Measurements from ENCODE around the gene ZNF844.

Gene ZNF844

GRCh38 chr19:12064590-12065538 is at the start of gene ZNF844:
TSS of gene ZNF844 (plus strand) at chr19:12064731. CDS start at chr19:12064874, 143 bp downstream.
- DNase-seq (ENCODE audit: low spot score): peak; percentile 96
- no peak for TF ChIP-seq CTCF (IDR thresholded peaks at IDR 0.05; ENCODE audit: extremely low read depth, insufficient read depth, missing control alignments)
- in situ Hi-C loops (cut with MboI; ENCODE audit: low pct_unique_long_range_greater_than_20kb, low sequenced_read_pairs, unreplicated experiment): no loop called here

DNA sequence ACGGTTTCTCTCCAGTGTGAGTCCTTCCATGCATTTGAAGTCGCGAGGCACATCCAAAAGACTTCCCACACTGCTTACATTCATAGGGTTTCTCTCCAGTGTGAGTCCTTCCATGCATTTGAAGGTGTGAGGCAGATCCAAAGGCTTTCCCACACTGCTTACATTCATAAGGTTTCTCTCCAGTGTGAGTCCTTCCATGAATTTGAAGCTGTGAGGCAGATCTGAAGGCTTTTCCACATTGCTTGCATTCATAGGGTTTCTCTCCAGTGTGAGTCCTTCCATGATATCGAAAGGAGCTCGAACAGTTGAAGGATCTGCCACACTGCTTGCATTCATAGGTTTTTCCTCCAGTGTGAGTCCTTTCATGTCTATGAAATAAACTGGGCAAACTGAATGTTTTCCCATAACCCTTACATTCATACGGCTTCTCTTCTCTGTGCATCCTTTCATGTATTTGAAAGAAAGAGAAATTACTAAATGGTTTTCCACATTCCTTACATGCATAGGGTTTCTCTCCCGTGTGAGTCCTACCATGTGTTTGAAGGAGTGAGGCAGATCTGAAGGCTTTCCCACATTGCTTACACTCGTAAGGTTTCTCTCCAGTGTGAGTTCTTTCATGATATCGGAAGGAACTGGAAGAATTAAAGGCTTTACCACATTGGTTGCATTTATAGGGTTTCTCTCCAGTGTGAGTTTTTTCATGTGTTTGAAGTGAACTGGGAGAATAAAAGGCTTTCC is 49.3 kb upstream of the ZNF844 start:
- TF ChIP-seq CTCF (IDR thresholded peaks at IDR 0.05; ENCODE audit: extremely low read depth, insufficient read depth, missing control alignments): no peak
- in situ Hi-C loops (cut with MboI; ENCODE audit: low pct_unique_long_range_greater_than_20kb, low sequenced_read_pairs, unreplicated experiment): no loop called here
- no peak for DNase-seq (ENCODE audit: low spot score)

DNA sequence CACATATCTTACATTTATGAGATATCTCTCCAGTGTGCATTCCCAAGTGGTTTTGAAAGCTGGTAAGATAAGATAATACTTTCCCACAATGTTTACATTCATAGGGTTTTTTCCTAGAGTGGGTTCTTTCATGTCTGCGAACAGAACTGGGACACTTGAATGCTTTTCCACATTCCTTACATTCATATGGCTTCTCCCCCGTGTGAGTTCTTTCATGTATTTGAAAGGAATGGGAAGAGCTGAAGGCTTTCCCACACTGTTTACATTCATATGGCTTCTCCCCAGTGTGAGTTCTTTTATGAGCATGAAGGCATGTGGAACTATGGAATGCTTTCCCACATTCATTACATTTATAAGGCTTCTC is 48.8 kb upstream of the ZNF844 start:
- TF ChIP-seq CTCF (IDR thresholded peaks at IDR 0.05; ENCODE audit: extremely low read depth, insufficient read depth, missing control alignments): no peak
- no peak for DNase-seq (ENCODE audit: low spot score)
- in situ Hi-C loops (cut with MboI; ENCODE audit: low pct_unique_long_range_greater_than_20kb, low sequenced_read_pairs, unreplicated experiment): no loop called here

DNA sequence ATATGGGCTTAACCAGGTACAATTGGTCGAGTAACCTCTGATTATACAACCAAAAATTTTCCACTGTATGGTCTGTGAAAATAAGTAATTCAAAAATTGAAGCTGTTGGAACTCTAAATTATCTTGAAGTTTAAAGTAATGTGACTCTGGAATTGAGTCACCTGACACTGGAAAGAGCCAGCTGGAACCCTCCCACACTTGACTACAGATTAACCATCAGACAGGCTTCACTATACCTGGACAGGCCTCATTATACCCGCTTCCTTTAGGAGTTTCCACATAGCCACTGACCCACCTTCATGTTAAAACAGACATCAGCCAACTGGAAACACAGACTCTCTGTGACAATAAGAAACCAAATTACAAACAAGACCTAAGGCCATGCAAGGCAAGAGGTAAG is 30.3 kb upstream of the ZNF844 start:
- in situ Hi-C loops (cut with MboI; ENCODE audit: low pct_unique_long_range_greater_than_20kb, low sequenced_read_pairs, unreplicated experiment): no loop called here
- no peak for DNase-seq (ENCODE audit: low spot score)
- no peak for TF ChIP-seq CTCF (IDR thresholded peaks at IDR 0.05; ENCODE audit: extremely low read depth, insufficient read depth, missing control alignments)

GRCh38 chr19:12034620-12035019 is 29.9 kb upstream of the ZNF844 start:
- no peak for TF ChIP-seq CTCF (IDR thresholded peaks at IDR 0.05; ENCODE audit: extremely low read depth, insufficient read depth, missing control alignments)
- peak; percentile 27 for DNase-seq (ENCODE audit: low spot score)
- in situ Hi-C loops (cut with MboI; ENCODE audit: low pct_unique_long_range_greater_than_20kb, low sequenced_read_pairs, unreplicated experiment): no loop called here

GRCh38 chr19:12035220-12036172 is 29.0 kb upstream of the ZNF844 start, which contains the start of gene ZNF433:
TSS of gene ZNF433 (minus strand) at chr19:12035679. CDS start at chr19:12035539, 140 bp downstream.
- DNase-seq (ENCODE audit: low spot score): peak; percentile 95
- in situ Hi-C loops (cut with MboI; ENCODE audit: low pct_unique_long_range_greater_than_20kb, low sequenced_read_pairs, unreplicated experiment): no loop called here
- TF ChIP-seq CTCF (IDR thresholded peaks at IDR 0.05; ENCODE audit: extremely low read depth, insufficient read depth, missing control alignments): peak; percentile 9

Measured in GM13977 (cell line).